NCI-H146 treated with DMSO at 0.1 percent for 48 hours (cell line): ENCODE measurements around the gene IGSF8.

Source experiments
- DNase-seq: peaks from one replicate; lab custom pipeline; 2025; ENCODE audit not compliant: unreplicated experiment; lab: John Stamatoyannopoulos, UW

The IGSF8 gene

GRCh38 chr1:160087118-160087662, 11.2 kb downstream of the IGSF8 start:
- no peak for DNase-seq

GRCh38 chr1:160086456-160086892, 11.9 kb downstream of the IGSF8 start:
- no peak for DNase-seq

- DNase-seq: peak; percentile 52
Observed at GRCh38 chr1:160085686-160086455, 12.5 kb downstream of the IGSF8 start.

- DNase-seq: no peak
Observed at GRCh38 chr1:160084771-160085321, 13.6 kb downstream of the IGSF8 start.

- peak; percentile 54 for DNase-seq
Observed at GRCh38 chr1:160083968-160084770, 14.2 kb downstream of the IGSF8 start.

- no peak for DNase-seq
Observed at GRCh38 chr1:160082926-160083325, 15.5 kb downstream of the IGSF8 start.

GRCh38 chr1:160082487-160082886, 15.9 kb downstream of the IGSF8 start:
- DNase-seq: no peak

GRCh38 chr1:160081261-160081936, 17.0 kb downstream of the IGSF8 start, which contains the start of gene KCNJ9:
Gene KCNJ9, plus strand, starts transcription at chr1:160081538. Its CDS starts 2,493 bp downstream, at chr1:160084031.
- DNase-seq: no peak

- no peak for DNase-seq
Observed at GRCh38 chr1:160080381-160081100, 17.9 kb downstream of the IGSF8 start.

GRCh38 chr1:160079448-160079847, 19.0 kb downstream of the IGSF8 start:
- no peak for DNase-seq

GRCh38 chr1:160078512-160079195, 19.8 kb downstream of the IGSF8 start:
- DNase-seq: peak; percentile 9

GRCh38 chr1:160077486-160077885, 20.9 kb downstream of the IGSF8 start:
- no peak for DNase-seq

GRCh38 chr1:160076295-160076694, 22.1 kb downstream of the IGSF8 start:
- DNase-seq: no peak

- DNase-seq: no peak
Observed at GRCh38 chr1:160075836-160076235, 22.6 kb downstream of the IGSF8 start.

GRCh38 chr1:160074865-160075264, 23.6 kb downstream of the IGSF8 start:
- DNase-seq: no peak

GRCh38 chr1:160071289-160071688, 27.1 kb downstream of the IGSF8 start:
- no peak for DNase-seq

GRCh38 chr1:160070243-160071163, 27.9 kb downstream of the IGSF8 start:
- DNase-seq: no peak

GRCh38 chr1:160069460-160070231, 28.8 kb downstream of the IGSF8 start, which contains the start of gene KCNJ10:
Gene KCNJ10, minus strand, starts transcription at chr1:160070160. Its CDS starts 27,628 bp downstream, at chr1:160042532.
- DNase-seq: no peak
